Fibroblast of skin of abdomen (primary cell): Measurements from ENCODE around the gene TMEM108.

ENCODE experiments used
- DNase-seq: peaks from one replicate; pipeline ENCODE4 v3.0.0-alpha.2; 2013

TMEM108 gene

DNA sequence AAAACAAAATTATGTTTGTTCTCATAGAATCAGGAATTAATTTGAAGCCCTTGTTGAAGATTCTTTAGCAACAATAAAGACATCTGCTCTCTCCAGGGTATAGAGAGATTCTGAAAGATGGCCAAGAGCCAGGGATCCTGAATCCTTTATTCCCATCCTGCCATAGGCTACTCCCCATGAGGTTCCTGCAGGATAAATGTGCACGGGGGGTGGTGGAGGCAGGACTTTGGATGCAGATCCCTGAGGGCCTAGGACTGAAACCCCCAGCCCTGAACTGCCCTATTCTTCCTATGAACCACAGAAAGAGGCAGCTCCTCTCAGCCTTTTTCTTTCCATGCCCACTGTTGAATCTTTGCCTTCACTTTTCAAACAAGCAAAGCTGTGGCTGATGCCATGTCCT, 17.1 kb downstream of the TMEM108 start:
- DNase-seq, result no peak

DNA sequence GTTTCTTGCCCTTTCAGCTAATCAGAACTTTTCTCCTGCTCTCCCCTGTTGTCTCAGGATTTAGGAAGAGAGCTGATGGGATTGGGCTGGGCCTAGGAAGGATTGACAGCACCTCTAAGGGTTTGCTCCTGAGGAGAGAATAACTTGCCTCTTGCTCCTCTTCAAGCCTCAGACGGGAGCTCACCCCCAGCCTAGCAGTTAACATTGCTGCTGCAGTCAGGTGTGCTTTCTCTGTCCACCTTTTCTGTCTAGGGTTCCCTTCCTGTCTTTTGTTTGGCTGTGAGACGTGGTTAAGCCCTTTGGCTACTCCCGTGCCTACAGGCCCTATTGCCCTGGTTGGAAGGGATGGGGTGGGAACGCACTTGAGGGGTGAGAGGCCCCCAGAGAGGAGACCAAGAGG, 20.1 kb downstream of the TMEM108 start:
- no peak for DNase-seq

DNA sequence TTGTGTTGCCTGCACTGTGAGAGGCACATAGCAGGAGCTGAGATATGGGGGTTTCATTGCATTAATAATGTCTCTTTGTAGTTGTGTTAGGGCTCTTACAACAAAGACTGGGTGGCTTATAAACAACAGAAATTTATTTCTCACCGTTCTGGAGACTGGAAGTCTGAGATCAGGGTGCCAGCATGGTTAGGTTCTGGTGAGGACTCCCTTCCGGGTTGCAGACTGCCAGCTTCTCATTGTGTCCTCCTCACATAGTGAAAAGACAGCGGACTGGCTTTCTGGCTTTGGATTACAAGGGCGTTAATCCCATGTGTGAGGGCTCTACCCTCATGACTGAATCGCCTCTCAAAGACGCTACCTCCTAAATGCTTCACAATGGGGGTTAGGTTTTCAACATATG, 20.6 kb downstream of the TMEM108 start:
- DNase-seq, result no peak

DNA sequence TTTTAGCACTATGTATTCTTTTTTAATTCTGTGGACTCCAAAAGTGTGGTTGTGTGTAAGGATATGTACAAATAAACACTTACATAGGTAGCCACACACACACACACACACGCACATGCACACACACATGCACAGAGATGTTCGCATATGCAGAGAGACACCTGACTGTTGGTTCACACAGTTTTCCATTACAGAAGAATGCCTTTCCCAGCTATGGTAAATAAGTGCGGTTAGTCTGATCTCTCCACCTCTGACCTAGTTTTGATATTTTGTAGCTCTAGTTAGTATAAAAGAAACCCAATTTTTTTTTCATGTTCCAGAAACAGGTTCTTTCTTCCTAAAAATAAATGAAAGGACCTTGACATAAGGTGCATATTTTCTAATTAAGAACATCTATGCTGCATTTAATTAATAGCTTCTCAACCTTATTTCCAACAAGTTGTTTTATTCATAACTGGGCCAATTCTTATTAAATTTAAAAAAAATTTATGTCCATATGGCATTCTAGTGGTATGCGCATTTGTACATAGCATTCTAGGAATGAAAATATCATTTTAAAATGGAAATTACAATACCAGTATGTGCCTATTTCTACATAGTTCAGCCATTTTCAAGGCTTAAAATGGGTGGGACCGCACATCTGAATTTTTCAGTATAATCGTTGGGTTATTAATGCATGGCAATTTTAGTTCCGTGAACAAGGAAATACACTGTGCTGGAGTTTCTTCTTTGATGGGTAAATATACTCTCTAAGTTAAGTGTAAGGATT, 27.2 kb downstream of the TMEM108 start:
- no peak for DNase-seq

DNA sequence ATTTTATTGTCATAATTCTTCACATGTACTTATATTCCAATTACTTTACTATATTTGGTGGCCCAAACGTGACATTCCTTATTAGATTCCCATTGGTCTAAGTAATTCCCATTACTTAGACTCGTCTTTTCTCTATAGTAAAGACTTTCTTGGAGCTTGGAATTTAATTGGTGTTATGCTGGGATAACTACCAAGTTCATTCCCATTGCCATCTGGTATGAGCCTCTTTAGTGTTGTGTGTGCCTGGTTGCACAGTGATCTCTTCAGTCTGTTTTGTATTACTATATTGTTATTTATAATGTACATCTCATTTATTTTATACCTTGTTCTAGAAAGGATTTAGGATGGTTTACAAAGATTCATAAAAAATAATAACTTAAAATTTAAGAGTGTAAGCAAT, 27.8 kb downstream of the TMEM108 start:
- no peak for DNase-seq

DNA sequence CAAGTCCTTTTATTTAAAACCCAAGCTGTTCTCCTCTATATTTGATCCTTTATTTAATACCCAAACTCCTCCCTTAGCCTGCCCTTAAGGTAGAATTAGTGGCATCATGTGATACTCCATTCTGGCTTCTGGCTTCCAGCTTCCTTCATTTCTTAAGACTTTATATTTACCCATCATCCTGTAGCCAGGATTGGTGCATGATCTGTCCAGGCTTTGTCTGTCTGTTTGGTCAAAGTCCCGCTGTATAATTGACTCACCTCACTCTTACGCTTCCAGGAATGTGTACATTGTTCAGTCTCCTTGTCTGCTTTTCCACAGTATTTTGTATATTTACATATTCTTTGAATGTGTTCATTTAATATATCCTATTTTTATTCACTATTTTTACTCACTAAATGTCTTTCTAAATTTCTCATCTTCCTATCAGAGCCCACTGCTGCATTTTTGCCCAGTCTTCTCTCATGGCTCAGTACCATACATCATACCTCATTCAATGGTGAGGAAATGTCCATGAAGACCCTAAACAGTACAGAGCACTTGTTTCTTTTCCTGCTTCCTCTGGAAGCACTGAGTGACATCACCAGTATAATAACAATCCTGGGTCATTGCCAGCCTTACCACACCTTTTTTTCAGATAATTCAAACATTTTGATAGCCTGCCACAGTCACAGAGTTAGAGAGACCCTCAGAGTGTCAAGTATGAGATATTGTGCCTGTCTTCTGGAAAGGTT, 31.5 kb downstream of the TMEM108 start:
- DNase-seq, result no peak

DNA sequence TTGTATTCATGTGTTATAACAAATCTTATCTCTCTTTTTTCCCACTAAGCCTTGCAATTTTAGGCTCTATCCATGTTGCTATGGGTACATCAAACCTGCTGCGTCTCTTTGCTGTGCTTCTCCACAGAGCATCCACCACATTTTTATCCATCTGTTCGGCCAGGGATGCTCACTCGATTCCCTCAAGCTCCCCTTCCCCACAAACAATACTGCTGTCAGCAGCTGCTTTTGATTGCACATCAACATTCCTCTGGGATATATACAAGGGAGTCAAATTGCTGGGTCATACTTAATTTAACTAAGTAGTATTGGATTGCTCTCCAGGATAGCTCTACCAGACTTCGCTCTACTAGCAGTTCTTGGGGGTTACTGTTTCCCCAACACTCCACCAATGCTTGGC, 36.8 kb downstream of the TMEM108 start:
- no peak for DNase-seq

DNA sequence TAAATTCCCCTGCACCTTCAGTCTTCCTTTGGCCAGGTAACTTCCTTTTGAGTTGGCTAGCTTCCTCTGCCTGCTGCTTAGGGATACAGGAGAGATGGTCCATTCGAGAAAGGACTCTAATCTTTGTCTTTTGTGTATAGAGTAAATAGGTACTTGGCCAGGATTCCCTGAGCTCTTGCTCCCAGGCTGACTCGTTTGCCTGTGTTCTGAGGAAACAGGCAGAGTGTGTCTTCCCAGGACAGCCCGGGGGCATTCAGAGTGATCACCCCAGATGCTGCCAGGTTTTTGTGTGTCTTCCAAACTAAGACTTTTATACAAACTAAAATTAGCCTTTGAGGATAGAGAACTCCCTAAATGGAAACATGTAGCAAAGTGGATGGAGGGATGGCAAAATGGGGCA, 39.5 kb downstream of the TMEM108 start:
- no peak for DNase-seq

DNA sequence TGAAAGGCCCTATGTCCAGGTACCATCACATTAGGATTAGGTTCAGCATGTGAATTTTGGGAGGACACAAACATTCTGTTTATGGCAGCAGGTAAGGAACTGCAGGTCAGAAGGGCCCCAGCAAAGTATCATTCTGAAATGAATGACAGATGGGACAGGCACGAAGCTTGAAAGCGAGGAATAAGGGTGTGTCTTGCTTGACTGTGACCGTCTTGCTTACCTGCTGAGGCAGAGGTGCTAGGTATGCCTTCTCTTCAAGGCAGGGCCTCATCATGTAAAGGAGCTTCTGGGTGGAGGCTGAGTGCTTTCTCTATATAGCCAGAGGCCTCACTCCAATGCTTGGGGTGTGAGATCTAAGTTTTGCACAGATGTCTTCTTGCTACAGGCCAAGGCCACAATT, 41.4 kb downstream of the TMEM108 start:
- DNase-seq, result no peak

DNA sequence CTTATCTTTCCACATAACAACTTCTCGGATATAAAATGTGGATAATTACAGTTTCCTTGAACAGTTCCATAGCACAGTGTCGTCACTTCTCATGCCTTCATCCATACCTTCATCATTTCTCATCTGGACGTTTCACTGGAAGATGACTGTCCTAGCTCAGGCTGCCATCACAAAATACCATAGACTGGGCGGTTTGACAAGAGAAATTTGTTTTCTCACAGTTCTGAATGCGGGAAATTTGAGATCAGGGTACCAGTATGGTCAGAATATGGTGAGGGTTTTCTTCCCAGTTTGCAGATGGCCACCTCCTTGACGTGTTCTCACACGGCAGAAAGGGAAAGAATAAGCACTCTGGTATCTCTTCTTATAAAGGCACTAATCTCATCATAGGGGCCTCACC, 42.8 kb downstream of the TMEM108 start:
- no peak for DNase-seq

DNA sequence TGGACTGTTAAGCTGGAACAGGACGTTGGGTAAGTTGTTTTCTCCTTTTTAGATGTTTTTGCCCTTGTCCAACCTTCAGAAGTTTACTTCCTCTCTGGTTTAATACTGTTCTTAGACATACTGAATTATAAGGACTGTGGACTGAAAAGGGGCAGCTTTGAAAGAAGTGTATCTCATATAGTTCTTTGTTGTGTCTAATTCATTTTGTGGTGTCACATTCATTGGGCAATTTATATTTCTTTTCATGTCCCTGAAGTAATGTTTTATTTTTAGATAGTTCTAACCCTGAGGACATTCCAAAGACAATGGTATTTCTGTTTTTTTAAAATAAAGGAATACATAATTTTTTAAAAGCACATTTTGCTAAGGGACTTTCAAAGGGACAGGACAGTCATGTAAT, 45.2 kb downstream of the TMEM108 start:
- DNase-seq, result no peak

DNA sequence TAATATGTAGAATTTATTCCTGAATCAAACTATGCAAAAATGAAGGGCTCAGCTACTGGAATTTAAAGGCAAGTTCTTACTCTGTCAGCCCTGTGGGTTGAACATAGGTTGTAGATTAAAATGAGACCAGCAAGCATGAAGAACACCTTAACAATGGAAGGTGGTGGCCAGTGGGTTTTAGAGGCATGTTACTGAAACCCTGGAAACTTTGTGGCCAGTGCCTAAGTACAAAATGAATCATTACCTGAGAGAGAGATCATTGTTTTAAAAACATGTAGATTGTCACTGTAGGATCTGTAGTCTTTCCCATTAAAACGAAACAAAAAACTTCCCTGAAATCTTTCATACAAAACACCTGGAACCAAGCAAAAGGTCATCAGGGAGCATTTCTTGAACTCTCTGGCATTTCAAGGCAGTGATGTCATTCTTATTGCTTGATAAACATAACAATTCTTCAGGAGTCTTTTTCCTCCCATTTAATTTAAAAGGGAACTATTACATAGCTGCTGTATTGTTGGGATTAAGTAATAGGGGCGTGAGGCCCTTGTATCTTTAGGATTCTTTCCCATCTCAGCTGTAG, 51.8 kb downstream of the TMEM108 start:
- DNase-seq, result no peak

DNA sequence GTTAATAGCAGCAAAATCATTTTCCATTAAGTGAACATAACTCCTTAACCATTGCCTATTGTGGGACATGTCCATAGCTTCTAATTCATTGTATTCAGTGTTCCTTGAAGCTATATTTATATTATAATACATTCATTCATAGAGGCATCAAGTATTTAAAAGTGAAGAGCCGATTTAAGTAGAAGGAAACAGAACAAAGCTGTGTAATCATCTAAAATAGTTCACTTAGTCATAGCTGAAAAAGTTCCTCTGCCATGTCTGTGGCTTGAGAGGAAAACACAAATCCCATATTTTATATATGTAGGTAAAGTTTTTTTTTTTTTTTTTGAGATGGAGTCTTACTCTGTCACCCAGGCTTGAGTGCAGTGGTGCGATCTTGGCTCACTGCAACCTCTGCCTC, 54.5 kb downstream of the TMEM108 start:
- no peak for DNase-seq

DNA sequence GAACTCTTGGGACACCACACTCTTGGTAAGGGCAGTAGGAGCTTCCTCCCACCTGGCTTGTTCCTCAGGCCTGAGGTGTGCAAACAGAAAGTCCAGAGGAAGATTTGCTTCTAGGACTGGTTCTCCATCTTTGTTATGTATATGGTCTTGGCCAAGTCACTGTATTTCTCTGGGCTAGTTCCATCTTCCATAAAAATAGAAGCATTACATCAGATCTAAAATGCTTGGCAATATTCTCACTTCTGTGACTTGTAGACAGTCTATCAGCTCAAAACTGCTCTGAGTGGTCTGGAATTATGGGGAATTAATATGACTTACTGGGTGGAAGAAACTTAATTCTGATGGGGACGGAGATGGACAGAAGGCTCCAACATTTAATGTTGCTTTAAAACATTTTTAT, 55.2 kb downstream of the TMEM108 start:
- DNase-seq, result no peak

DNA sequence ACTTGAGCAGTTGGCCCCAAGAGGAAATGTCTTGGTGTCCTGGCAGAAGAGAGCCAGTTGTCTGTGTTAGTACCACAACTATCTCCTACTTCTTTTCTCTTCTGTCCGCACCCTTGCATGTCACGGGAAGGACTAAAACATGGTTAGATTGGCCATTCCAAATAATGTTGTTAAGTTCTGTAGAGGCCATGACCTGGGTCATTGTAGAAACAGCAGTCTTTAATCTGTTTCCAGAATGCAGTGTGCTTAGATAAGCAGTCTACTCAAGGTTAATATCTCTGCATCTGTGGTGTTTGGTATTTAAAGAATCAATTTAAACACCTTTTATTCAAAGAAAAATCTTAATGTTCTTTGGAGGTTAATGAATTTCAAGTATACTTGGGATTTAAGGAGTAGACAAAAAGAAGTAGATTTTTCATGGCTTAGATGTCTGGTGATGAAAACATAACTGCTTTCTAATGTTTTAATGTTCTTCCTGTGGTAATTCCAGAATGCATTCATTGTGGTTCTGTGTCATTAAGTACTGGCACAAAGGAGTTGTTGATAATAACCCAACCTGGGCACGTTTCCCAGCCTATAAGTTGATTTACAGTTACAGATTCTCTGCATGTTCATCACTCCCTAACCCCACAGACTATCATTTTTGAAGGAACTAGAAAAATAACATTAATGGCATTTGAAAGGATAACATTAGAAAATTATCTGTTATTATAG, 58.9 kb downstream of the TMEM108 start:
- DNase-seq, result peak; percentile 85

DNA sequence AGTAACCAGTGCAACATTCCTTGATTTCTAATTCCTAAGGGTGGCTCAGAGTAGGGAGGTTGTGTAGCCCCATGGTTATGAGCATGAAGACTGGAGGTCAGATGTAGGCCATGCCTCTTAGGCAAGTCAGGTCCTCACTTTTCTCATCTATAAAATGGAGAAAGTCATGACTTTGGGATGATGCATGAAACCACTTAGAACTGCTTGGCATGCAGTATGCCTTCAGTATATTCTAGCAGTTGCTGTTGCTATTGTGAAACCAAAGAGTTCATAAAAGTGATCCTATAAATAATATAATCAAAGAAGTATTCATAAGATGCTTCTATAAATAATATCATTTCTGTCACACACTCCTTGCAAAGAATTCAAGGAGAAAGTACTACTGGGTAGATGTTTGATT, 65.5 kb downstream of the TMEM108 start:
- DNase-seq, result no peak

DNA sequence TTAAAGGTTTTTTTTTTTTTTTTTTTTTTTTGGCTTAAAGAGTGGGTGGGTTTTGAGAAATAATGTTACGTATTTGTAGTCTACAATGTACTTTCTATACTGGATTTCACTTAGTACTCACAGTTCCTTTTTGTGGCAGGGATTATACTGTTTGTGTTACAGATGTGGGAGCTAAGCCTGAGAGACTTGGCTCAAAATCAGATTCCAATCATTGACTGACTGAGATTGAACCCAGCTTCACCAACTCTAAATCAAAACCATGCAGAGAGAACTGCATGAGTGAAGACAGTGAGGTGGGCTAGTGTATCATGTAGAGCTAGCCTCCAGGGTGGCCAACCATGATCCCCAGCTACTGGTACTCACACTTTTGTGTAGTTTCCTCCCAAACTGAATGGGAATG, 68.0 kb downstream of the TMEM108 start:
- DNase-seq, result peak; percentile 7

DNA sequence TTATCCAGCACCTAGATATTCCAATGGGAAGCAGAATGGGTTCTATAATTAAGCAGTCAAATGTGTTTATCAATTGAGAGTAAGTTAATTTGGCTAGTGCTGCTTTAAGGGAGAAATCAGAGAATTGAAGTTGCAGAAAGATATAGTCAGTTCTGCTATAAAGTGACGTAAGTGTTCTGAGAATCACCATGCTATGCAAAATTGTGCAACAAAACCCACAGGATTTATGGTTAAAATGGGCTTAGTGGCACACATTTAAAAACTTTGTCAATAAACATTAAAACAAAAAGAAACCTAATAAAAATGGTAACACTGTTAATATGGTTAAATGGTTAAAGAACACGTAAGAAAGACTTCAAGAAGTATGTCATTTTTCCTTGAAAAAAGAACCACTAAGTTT, 74.5 kb downstream of the TMEM108 start:
- DNase-seq, result peak; percentile 27

DNA sequence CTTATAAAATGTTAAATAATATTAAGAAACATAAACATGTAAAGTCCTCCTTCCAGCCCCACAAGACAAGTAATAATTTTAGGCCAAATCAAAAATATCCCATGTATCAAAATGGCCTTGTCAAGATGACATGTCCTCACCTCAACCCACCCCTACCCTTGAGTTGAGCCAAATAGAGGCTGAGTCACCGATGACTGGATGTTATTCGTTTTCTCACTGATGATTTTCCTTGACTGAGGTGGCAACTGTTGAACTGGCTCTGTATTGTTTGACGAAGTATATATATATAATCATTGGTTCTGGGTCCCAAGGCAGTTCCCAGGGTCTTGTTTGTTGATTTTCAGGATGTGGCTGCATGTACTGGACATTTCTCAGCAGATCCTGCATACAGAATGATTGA, 75.3 kb downstream of the TMEM108 start:
- peak; percentile 8 for DNase-seq

DNA sequence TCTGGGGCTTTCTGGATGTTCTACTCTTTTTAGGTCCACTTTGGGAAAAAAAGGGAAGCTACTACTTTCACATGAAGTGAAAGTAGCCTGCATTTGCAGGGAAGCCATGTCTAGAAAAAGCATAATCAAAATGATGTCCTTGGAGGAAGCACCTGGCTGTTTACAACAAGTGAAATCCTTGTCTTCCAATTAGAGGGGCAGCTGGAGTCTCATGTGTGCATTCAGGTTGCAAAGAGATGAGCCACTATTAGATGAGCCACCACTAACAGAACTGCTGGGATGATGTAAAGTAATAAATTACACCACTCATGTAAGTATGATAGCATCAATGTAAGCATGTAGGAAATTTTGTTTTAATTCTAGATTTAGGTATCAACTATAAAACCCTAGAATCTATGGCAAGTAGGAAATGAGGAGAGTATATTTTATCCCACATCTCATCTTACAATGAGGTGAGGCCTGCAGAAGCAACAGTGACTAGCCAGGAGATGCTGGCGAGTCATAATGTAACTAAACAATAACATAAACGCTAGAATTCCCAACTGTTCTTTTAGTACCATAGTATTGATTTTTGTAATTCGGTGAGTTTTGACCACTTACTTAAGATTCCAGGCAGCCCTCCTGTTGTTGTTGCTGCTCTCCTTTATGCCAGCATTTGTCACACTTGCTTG, 75.9 kb downstream of the TMEM108 start:
- no peak for DNase-seq

DNA sequence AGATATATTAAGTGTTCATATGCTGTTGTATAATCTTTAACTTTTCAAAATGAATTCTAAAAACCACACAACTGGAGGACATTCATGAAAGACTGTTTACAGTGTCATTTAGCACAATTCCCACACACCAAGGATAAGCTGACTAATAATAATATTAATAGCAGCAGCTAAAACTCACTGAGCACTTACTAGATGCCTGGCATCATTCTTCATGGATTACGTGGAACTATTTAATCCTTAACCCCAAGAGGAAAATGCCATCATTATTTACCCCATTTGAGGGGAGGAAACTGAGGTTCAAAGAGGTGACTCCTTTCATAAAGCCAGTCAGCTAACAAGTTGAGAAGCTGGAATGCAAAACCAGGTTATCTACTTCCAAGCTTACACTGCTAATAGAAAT, 77.0 kb downstream of the TMEM108 start:
- DNase-seq, result no peak

DNA sequence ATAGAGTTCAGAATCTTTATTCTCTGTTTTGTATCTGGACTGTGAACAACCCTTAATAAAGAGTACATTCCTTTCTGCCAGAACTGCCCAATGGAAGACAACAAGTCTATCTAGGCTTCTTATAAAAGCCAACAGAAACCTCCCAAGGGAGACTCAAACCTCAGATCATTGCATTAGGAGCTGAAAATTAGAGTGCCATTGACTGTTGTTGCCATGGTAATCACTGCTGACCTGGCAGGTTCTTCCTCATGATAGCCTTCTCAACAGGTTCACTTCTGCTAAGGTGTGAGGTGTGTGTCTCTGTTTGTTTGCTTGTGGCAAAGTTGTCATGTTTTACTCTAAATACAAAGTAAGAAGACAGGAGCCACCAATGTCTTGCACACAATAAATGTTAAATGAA, 79.2 kb downstream of the TMEM108 start:
- no peak for DNase-seq

DNA sequence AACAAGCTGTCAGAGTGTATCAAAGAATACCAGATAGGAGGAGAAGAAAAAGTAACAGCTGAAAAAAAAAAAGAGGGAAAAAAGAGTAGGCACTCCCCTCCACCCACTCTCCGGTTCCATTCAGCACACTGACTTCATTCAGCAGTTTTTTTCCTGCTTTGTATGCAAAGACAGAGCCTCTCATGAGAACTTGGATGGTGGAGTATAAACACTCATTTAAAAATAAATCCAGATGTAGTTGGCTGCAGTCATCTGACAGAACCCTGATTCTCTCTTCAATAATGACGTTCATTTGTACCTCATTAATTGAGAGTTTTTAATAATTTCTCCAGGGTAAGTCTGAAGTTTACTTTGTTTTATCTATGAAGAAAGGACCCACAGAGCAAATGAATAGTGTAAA, 81.0 kb downstream of the TMEM108 start:
- no peak for DNase-seq
